ENCODE measurements around the gene MFSD11.
"Not testable (repeated sequence)": the region's sequence is repeated elsewhere in the genome, so short reads cannot be mapped to it uniquely, and the experiment has no call there.

Gene MFSD11

DNA sequence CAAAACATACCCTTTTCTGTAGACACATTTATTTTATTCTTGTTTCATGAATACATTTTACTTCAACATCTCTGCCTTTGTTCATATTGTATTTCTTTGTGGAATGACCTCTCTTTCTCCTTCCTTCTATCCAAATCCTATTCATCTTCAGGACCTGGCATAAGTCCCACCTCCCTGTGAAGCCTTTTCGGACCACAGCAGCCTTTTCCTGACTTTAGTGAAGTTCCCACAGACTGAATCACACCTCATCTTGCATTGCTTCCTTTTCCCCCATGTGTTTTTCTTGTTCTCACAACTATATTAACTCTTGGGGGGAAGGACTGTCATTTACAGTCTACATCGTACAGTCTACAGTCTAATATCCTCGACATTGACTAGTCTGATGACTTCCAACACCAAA is 58.2 kb downstream of the MFSD11 start:
- no peak overlapping the region for H3K4me3 ChIP-seq (ENCODE audit: low read depth, low read length)

DNA sequence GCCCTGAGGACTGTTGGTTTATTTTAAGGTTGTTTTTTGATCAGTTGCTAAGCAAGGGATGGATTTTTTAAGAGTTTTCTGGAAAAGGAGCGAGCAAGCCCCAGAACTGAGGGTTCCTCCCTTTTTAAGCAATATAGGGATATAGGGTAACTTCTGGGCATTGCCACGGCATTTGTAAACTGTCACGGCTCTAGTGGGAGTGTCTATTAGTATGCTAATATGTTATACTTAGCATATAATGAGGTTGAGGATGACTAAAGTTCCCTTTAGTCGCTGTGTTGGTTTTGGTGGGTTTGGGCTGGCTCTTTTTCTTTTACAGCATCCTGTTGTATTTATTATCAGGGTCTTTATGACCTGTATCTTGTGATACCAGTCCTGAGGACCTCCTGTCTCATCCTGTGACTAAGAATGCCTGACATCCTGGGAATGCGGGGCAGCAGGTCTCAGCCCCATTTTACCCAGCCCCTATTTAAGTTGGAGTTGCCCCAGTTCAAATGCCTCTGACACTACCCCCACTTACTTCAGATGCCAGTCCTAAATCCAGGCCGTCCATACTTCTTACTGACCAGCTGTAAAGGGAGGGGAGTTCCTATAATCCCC is 59.4 kb downstream of the MFSD11 start:
- H3K4me3 ChIP-seq (ENCODE audit: low read depth, low read length): no peak overlapping the region

DNA sequence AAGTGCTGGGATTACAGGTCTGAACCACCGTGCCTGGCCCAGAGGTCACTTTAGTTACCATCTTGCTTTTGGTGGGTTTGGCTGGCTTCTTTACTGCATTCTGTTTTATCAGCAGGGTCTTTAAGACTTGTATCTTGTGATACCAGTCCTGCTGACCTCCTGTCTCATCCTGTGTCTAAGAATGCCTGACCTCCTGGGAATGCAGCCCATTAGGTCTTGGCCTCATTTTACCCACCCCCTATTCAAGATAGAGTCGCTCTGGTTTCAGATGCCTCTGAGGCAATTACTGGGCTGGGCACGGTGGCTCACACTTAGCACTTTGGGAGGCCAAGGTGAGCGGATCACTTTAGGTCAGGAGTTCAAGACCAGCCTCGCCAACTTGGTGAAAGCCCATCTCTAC is 63.8 kb downstream of the MFSD11 start:
- no peak overlapping the region for H3K4me3 ChIP-seq (ENCODE audit: low read depth, low read length)

DNA sequence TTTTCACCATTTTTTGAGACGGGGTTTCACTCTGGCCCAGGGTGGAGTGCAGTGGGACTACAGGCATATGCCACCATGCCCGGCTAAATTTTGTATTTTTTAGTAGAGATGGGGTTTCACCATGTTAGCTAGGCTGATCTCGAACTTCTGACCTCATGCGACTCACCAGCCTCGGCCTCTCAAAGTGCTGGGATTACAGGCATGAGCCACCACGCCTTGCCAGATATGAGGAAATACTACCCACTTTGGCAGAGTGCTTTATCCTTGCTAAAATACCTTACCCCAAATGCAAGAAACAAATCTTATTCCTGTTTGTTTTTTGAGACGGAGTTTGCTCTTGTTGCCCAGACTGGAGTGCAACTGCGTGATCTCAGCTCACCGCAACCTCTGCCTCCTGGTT is 67.4 kb downstream of the MFSD11 start:
- H3K4me3 ChIP-seq (ENCODE audit: low read depth, low read length): no peak overlapping the region

DNA sequence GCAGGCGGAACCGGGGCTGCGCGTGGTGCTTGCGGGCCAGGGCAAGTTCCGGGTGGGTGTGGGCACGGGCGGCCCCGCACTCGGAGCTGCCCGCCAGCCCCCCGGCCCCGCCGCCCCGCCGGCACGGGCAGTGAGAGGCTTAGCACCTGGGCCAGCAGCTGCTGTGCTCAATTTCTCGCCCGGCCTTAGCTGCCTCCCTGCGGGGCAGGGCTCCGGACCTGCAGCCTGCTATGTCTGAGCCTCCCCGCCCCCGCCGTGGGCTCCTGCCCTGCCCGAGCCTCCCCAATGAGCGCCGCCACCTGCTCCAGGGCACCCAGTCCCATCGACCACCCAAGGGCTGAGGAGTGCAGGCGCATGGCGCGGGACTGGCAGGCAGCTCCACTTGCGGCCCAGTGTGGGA is 68.2 kb downstream of the MFSD11 start:
- H3K4me3 ChIP-seq (ENCODE audit: low read depth, low read length): not testable (repeated sequence)

DNA sequence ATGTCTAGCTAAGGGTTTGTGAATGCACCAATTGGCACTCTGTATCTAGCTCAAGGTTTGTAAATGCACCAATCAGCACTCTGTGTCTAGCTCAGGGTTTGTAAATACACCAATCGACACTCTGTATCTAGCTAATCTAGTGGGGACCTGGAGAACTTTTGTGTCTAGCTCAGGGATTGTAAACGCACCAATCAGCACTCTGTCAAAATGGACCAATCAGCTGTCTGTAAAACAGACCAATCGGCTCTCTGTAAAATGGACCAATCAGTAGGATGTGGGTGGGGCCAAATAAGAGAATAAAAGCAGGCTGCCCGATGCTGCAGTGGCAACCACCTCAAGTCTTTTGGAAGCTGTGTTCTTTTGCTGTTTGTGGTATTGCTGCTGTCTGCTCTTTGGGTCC is 68.8 kb downstream of the MFSD11 start:
- H3K4me3 ChIP-seq (ENCODE audit: low read depth, low read length): not testable (repeated sequence)

DNA sequence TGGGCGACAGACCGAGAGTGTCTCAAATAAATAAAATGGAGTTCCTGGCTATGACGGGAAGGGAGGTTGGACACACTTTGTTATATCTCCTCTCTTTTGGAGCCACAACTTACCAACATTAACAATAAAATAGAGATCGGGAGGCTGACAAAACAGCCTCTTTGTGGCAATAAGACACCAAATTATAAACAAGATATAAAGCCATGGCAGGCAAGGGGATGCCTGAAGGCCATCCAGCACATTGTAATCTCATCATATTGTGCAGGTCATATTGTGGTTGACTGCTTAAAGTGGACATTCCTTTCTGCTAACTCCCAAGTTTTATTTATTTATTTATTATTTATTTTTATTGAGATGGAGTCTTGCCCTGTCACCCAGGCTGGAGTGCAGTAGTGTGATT is 70.4 kb downstream of the MFSD11 start:
- no peak overlapping the region for H3K4me3 ChIP-seq (ENCODE audit: low read depth, low read length)

DNA sequence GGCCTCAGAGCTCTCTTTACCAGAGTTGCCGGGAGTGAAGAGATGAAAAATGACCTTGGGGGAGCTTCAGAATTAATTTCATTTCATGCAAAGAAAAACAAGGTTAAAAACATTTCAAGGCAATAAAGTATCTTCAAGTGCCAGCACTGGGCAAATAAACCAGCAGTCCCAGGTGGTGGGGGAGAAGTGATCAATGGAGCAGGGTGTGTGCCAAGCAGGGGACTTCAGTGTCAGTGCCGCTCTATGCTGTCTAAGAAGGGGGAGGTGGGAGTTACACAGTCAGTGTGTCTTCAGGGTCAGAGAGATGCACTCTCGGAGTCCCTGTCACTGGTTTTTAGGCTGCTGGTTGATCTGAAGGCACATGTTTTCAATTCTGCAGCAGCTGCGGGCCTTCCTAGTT is 73.0 kb downstream of the MFSD11 start:
- H3K4me3 ChIP-seq (ENCODE audit: low read depth, low read length): no peak overlapping the region

DNA sequence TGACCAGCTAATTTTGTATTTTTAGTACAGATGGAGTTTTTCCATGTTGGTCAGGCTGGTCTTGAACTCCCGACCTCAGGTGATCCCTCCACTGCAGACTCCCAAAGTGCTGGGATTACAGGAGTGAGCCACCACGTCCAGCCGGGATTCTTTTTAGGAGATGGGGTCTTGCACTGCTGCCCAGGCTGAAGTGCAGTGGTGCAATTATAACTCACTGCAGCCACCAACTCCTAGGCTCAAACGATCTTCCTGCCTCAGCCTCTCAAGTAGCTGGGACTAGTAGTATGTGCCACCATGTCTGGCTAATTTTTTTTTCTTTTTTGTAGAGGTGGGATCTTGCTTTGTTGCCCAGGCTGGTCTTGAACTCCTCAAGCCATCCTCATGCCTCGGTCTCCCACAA is 73.9 kb downstream of the MFSD11 start:
- no peak overlapping the region for H3K4me3 ChIP-seq (ENCODE audit: low read depth, low read length)

DNA sequence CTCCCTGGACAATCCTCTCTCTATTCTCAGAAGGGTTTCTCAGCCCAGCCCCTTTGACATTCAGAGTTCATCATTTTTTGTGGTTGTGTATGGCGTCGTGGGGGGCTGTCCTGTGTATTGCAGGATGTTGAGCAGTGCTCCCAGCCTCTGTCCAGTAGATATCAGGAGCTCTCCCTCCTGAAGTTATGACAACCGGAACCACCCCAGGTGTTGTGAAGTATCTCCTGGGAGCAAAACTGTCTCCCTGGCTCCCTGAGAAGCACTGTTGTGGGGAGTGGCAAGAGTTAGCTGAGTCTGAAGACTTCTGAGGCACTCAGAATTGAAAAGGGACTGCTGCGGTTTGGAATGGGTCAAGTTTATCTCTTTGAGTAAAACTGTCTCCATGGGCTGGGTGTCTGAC is 74.3 kb downstream of the MFSD11 start:
- H3K4me3 ChIP-seq (ENCODE audit: low read depth, low read length): no peak overlapping the region

DNA sequence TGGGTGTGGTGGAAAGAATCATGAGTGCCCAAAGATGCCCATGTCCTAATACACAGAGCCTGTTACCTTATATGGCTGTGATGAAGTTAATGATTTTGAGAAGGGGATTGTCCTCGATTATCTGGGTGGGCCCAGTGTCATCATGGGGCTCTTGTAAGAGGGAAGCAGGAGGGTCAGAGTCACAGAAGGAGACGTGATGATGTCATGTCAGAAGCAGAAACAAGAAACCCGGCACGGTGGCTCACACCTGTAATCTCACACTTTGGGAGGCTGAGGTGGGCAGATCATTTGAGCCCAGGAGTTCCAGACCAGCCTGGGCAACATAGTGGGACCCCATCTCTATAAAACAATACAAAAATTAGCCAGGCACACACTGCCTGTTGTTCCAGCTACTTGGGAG is 75.0 kb downstream of the MFSD11 start:
- no peak overlapping the region for H3K4me3 ChIP-seq (ENCODE audit: low read depth, low read length)

DNA sequence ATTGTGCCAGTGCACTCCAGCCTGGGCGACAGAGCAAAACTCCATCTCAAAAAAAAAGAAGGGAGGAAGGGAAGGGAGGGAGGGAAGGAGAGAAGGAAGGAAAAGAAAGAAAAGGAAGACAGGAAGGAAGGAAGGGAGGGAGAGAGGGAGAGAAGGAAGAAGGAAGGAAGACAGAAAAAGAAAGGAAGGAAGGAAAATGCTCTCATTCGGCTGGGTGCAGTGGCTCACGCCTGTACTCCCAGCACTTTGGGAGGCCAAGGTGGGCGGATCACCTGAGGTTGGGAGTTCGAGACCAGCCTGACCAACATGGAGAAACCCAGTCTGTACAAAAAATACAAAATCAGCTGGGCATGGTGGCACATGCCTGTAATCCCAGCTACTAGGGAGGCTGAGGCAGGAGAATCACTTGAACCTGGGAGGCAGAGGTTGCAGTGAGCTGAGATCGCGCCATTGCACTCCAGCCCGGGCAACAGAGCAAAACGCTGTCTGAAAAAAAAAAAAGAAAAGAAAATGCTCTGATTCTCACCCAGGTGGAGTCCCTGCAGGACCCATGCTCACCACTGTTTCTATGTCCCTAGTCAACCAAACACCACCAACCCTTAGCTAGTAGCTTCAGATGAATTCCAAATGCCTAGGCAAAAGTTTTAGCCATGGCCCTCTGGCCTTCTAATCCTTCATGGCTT is 78.1 kb downstream of the MFSD11 start:
- H3K4me3 ChIP-seq (ENCODE audit: low read depth, low read length): not testable (repeated sequence)

DNA sequence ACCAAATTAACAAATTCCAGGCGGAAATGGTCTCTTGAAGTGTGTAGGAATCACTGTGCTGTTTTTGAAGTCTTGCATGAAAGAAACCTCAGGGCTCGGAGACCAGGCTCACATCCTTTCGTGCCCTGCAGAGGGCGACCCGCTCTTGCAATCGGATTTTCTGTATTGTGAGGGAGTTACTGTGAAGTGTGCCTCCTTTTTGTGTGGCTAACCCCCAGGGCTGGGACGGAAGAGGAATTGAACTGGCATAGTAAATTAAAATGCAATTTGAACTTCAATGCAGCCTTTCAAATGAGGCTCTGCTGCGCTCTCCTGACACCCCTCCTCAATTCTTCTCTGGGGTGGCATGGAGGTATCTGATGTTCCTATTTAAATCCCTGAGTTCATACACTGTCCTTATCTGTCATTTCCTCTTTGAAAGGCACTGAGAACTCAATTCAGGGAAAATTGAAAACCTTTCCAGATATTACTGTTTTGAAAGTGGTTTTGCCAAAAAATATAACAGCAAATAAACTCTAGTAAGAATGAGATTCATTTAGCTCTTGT is 78.7 kb downstream of the MFSD11 start:
- no peak overlapping the region for H3K4me3 ChIP-seq (ENCODE audit: low read depth, low read length)

DNA sequence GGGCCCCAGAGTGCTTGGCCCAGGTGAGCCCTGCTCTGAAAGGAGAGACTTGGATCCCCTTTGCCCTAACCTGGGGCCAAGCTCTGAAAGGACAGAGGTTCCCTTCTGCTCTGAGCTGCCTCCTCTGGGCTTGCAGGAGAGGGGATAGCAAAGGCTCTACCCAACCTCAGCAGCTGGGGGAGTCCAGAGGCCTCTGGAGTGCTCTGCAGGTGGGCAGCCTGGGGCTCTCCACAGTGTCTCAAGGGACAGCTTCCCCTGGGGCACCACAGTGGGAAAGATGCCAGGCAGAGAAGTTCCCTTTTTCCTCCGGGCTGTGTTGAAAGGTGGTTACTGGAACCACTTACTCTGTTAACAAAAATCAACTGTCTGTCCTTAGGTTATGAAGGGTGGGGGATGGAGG is 82.1 kb downstream of the MFSD11 start:
- H3K4me3 ChIP-seq (ENCODE audit: low read depth, low read length): no peak overlapping the region

DNA sequence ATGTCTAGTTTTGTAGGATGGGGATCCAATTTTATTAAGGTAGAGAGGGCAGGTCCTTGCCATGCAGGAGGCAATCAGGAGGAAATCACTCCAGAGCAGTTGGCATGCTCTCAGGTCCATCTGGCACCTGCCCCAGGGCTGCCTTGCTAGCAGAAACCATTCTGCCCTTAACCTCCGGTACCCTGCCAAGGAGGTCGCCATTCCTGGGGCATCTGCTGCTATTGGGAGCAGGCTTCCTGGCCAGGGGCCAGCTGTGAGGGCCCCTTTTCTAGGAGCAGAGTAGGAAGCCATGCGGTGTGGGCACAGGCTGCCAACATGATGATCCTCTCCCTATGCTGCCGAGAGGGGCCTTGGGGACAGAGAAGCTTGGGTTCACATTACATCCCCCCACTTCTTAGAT is 82.6 kb downstream of the MFSD11 start:
- no peak overlapping the region for H3K4me3 ChIP-seq (ENCODE audit: low read depth, low read length)

DNA sequence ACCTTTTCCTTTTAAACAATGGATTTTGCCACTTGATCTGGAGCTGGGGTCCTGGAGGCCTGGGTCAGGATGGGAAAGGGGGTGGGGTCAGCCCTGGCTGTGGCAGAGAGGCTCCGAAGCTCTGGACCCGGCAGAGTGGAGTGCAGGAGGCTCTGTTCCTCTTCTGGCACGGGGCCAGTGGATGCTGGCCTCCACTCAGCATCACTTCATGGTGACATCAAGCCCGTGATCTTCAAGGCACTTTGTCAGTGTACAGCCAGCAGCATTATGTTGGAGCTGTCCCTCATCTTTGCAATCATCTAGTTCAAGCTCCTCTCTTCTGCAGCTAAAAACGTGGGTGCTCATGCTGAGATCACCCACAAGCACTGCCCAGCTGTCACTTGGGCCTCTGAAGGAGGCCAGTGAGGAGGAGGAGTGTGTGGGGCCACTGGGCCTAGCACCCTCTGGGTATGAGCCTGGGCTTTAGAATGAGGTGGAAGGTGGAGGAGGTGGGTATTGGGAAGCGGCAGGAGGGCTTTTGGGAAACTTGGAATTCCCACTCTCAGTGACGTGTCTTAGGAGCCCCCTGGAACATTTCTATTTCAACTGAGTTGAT is 84.4 kb downstream of the MFSD11 start:
- H3K4me3 ChIP-seq (ENCODE audit: low read depth, low read length): no peak overlapping the region

DNA sequence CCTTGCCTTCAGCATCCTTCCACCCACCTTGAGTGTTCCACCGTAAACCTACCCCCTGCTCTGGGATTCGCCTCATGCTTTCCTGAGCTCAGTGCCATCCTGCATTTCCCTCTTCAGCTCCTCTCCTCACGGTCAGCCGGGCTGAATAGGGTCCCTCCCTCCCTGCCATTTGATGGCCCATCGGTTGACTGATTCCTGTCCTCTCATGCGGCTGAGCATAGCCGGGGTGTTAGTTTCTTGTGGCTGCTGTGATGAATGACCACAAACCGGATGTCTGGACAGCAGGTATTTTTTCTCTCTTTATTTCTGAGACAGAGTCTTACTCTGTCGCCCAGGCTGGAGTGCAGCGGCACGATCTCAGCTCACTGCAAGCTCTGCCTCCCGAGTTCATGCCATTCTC is 86.2 kb downstream of the MFSD11 start:
- H3K4me3 ChIP-seq (ENCODE audit: low read depth, low read length): no peak overlapping the region

DNA sequence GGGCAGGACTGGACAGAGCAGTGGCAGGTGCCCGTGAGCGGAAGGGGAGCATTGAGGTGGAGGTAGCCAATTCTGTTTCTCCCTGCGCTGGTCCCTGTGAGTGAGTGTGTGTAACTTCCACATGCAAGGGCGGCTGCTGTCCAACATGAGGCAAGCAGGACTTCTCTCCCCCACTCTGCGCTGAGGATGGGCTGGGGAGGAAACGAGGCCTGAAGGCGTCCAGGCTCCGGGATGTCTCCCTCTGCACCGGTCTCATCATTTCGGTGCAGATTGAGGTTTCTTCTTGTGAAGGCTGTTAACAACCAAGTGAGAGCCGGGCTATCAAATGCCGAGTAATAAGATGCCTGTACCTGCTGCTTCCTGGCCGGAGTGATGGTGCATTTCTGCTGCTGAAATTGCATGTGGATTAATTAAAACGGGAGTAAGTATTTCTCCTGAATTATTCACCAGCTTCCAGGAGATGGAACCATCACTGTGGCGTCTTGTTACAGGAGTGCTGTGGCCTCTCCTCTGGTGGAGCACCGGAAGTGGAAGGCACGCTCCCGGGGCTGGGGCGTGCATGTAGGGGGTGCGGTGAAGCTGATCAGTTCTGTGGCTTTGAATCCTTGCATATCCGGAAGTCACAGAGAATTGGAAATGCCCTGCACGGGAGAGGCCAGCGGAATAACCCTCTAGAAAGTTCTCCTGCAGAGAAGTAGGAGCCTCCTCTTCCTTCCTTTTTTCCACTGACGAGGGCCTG is 88.6 kb downstream of the MFSD11 start:
- no peak overlapping the region for H3K4me3 ChIP-seq (ENCODE audit: low read depth, low read length)

DNA sequence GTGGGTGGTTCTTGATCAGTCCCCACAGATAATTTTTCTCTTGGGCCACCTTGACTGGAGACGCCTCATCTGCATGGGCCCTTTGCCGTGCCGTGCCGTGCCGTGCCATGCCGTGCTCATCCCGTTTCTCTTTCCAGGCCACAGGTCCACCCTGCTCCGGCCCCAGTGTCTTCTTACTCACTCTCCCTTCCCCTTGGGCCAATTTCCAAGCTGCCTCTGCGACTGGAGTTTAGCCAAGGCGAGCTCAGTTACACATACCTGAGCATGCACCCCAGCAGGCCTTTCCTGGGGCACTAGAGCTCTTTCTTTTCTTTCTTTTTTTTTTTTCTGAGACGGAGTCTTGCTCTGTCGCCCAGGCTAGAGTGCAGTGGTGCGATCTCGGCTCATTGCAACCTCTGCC is 89.8 kb downstream of the MFSD11 start:
- H3K4me3 ChIP-seq (ENCODE audit: low read depth, low read length): no peak overlapping the region
